GM19351 (cell line): ENCODE measurements around the gene PRXL2C.
"Not testable (repeated sequence)": the region's sequence is repeated elsewhere in the genome, so short reads cannot be mapped to it uniquely, and the experiment has no call there.

Experiments
- ATAC-seq: cut with Tn5 transposase; IDR thresholded peaks from one replicate; pipeline ENCODE4 v1.9.1; 2021; ENCODE audit warnings: mild to moderate bottlenecking, moderate library complexity; ENCODE audit not compliant: unreplicated experiment

PRXL2C gene

GRCh38 chr9:96649620-96650324 lies 5.3 kb downstream of the PRXL2C start:
- no peak for ATAC-seq

- no peak for ATAC-seq
Observed at GRCh38 chr9:96646081-96646991, 8.8 kb downstream of the PRXL2C start.

GRCh38 chr9:96644137-96644536 lies 11.0 kb downstream of the PRXL2C start:
- no peak for ATAC-seq

- no peak for ATAC-seq
Observed at GRCh38 chr9:96641514-96641913, 13.6 kb downstream of the PRXL2C start.

- no peak for ATAC-seq
Observed at GRCh38 chr9:96638606-96639364, 16.3 kb downstream of the PRXL2C start.

- ATAC-seq, result no peak
Observed at GRCh38 chr9:96636368-96636767, 18.7 kb downstream of the PRXL2C start.

GRCh38 chr9:96633579-96633978 lies 21.5 kb downstream of the PRXL2C start:
- ATAC-seq, result not testable (repeated sequence)

GRCh38 chr9:96626912-96627311 lies 28.2 kb downstream of the PRXL2C start:
- ATAC-seq, result no peak

GRCh38 chr9:96621618-96622017 lies 33.5 kb downstream of the PRXL2C start:
- ATAC-seq, result no peak

GRCh38 chr9:96620832-96621269 lies 34.3 kb downstream of the PRXL2C start:
- ATAC-seq, result no peak

- no peak for ATAC-seq
Observed at GRCh38 chr9:96620181-96620514, 35.0 kb downstream of the PRXL2C start.

GRCh38 chr9:96619491-96620180 lies 35.5 kb downstream of the PRXL2C start, which contains the start of gene CDC14B:
TSS of gene CDC14B (minus strand) at chr9:96619843. CDS start at chr9:96619378, 465 bp downstream.
- peak; percentile 70 for ATAC-seq

GRCh38 chr9:96619124-96619465 lies 36.0 kb downstream of the PRXL2C start:
- no peak for ATAC-seq

GRCh38 chr9:96618209-96619123 lies 36.7 kb downstream of the PRXL2C start:
- ATAC-seq, result no peak

GRCh38 chr9:96617439-96618185 lies 37.5 kb downstream of the PRXL2C start:
- no peak for ATAC-seq

- no peak for ATAC-seq
Observed at GRCh38 chr9:96616817-96617438, 38.2 kb downstream of the PRXL2C start.

- ATAC-seq, result no peak
Observed at GRCh38 chr9:96615411-96615810, 39.7 kb downstream of the PRXL2C start.

GRCh38 chr9:96614664-96615063 lies 40.5 kb downstream of the PRXL2C start:
- ATAC-seq, result not testable (repeated sequence)
